Activated CD4-positive, CD25-positive, alpha-beta regulatory T cell treated with anti-CD3 and anti-CD28 coated beads, Interleukin-2, amount 50 U/mL, for 24 hours (primary cell): Measurements from ENCODE around the gene MYRF.
A peak's percentile ranks its signal among the peaks of the same experiment; 100 is the strongest.

Experiments used
- ATAC-seq, 2 donors: fragments of 150-1000 bp; cut with Tn5 transposase; one replicate each; pipeline ENCODE4 v1.10.0; 2021; ENCODE audit warnings: mild to moderate bottlenecking in 1 of 2, moderate library complexity in 1 of 2

MYRF gene

GRCh38 chr11:61742391-61742790, 10.0 kb upstream of the MYRF start:
- no peak for ATAC-seq

- no peak for ATAC-seq
These were observed 8.8 kb upstream of the MYRF start for GRCh38 chr11:61743486-61744095.

- ATAC-seq: no peak
These were observed 8.3 kb upstream of the MYRF start for GRCh38 chr11:61744181-61744580.

GRCh38 chr11:61744609-61745156, 7.8 kb upstream of the MYRF start:
- no peak for ATAC-seq

- no peak for ATAC-seq
These were observed 6.5 kb upstream of the MYRF start for GRCh38 chr11:61745781-61746441.

- ATAC-seq: no peak
These were observed 5.8 kb upstream of the MYRF start for GRCh38 chr11:61746442-61747191.

- no peak for ATAC-seq
These were observed 5.1 kb upstream of the MYRF start for GRCh38 chr11:61747192-61747966.

- no peak for ATAC-seq
These were observed 4.5 kb upstream of the MYRF start for GRCh38 chr11:61747967-61748285.

GRCh38 chr11:61749591-61750217, 2.7 kb upstream of the MYRF start:
- ATAC-seq: no peak

GRCh38 chr11:61750631-61751273, 1.7 kb upstream of the MYRF start:
- ATAC-seq: no peak

GRCh38 chr11:61751384-61751783, 1.1 kb upstream of the MYRF start:
- no peak for ATAC-seq

- ATAC-seq: no peak
These were observed 587 bp downstream of the MYRF start for GRCh38 chr11:61752925-61753521.

- no peak for ATAC-seq
These were observed 1.2 kb downstream of the MYRF start for GRCh38 chr11:61753672-61754071.

GRCh38 chr11:61754534-61755482, 2.4 kb downstream of the MYRF start:
- no peak for ATAC-seq

- no peak for ATAC-seq
These were observed 3.7 kb downstream of the MYRF start for GRCh38 chr11:61756147-61756451.

- peak in 1 of 2 donors; percentile 50 for ATAC-seq
These were observed 4.2 kb downstream of the MYRF start for GRCh38 chr11:61756452-61757212.

- no peak for ATAC-seq
These were observed 4.9 kb downstream of the MYRF start for GRCh38 chr11:61757213-61757862.

- no peak for ATAC-seq
These were observed 8.5 kb downstream of the MYRF start for GRCh38 chr11:61760946-61761345.
